C4-2B (cell line): Measurements from ENCODE around the gene KLF14.
A peak's percentile ranks its signal among the peaks of the same experiment; 100 is the strongest.

Experiments used
- H3K27ac ChIP-seq: fragments of 450-650 bp; 2 replicates; pipeline ENCODE4 v1.5.1; 2017
- CTCF ChIP-seq: fragments of 450-650 bp; conservative IDR thresholded peaks from 2 replicates; pipeline ENCODE4 v1.5.1; 2017; ENCODE audit warnings: mild to moderate bottlenecking
- ZFX ChIP-seq: fragments of 450-650 bp; IDR thresholded peaks from 2 replicates; pipeline ENCODE4 v1.6.1; 2017

Gene KLF14

DNA sequence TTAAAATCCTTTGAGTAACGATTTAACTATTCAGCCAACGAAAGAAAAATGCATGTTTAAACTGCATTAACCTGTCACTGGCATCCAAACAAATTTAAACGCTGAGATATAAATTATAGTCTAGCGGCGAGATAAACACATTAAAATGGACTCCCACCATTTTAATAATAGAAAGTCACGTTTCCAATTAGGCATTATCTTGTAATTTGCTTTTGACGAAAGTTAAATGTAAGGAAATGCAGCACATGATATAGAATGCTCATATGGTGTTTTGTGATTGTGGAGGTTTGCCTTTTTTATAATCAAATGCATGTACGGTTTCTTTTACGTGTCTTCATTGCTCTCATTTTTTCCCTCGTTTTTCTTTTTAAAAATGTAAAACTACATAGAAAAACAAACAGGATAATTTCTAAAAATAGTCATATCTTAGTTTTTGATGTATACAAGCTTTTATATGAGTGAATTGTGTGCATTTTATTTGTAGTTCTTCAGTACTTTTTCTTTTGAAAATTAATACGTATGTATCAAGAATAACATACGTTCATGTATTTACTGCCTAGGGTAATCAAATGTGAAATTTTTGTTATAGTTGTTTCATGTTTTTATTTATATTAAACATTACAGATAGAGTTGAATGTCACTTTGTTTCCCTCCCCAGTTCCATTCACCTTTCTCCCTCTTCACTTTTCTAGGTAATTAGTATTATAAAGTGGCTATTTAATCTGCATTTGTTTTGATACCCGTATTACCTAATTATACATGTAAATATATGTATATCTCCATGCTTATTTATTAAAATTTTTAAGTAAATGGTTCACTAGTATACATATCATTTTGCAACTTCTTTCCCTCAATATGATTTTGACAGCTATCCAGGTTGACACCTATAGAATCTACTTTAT lies 1.1 kb upstream of the KLF14 start:
- no peak for TF ChIP-seq CTCF
- no peak for TF ChIP-seq ZFX
- H3K27ac ChIP-seq: no peak overlapping the region

DNA sequence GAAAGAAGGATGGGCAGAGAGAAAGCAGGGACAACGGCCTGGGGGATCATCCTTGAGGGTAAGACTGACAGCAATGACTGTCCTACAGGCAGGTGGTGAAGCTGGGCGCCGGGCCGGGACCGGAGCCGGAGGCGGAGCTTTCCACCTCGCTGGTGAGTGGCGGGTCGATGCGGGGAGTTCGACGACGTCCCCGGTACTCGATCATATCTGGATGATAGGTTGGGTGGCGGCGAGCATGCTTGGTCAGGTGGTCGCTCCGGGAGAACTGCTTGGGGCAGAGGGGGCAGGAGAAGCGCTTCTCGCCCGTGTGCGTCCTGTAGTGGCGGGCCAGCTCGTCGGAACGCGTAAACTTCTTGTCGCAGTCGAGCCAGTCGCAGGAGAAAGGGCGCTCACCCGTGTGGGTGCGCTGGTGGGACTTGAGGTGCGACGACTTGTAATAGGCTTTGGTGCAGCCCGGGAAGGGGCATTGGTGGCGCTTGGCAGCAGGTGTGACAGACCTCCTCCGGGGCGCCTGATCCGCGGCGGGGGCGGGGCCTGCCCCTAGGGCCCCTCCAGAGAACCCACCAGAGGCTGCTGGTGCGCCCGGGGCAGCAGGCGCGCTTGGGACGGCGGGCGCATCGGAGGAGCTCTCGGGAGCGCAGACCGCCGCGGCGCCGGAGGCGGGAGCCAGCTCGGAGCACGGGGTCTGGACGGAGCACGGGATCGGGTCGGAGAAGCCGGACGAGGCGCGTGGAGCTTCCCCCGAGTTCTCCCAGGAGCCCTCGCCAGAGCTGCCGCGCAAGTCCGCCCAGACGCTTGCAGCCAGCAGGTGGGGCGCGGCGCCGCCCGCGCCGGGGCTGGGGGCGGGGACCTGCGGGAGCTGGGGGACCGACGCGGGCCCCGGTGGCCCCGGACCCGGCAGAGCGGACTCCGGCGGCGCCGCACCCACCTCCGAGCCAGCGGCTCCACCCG lies 752 bp downstream of the KLF14 start:
- TF ChIP-seq ZFX: no peak
- peak; percentile 56 for TF ChIP-seq CTCF
- H3K27ac ChIP-seq: no peak overlapping the region

DNA sequence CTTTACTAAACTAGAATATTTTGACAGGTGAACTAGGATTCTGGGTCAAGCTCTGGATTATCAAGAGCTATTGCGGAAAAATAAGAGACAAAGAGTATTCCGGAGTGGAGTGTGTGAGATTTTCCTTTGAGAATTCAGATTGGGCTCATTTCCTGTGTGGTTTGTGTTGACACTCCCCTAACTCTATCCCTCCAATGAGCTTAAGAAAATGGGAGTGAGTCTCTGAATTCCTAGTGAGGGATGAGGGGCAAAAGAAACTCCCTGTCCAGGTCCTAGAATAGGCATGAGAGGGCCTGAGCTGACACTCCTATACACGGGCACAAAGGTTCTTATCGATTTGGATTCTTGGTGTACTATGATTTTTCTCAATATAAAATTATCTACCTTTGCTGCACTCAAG lies 10.2 kb downstream of the KLF14 start:
- TF ChIP-seq ZFX: no peak
- no peak for TF ChIP-seq CTCF
- H3K27ac ChIP-seq: no peak overlapping the region

DNA sequence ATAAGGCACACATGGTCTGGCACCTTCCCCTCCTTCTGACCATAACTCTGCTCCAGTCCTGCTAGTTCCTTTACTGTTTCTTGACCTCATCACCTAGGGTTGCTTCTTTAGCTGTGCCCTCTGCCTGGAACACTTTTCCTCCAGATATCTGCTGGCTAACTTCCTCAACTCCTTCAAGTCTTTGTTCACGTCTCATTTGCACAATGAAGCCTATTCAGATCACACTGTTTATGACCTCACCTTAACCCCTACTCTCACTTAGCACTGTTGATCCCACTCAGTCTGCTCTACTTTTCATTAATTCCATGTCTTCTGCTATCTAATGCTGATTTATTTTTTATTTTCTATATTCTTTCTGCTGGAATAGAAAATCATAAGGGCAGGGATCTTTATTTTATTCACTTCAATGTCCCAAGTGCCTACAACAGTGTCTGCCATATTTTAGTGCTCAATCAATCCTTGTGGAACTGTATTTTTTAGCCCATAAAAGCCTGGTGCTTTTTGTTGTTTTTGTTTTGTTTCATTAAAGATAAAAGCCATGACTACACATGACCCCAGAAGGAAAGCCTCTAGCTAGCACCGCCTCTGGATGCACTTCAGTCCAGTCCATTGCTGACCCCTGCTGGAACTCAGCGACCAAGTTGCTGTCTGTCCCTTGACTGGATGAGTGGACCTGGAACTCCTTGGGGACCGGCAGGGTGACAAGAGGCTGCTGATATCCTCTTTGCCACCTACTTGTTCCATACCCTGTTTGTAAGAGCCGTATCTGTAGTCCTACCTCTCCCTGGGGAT lies 12.3 kb downstream of the KLF14 start:
- TF ChIP-seq CTCF: peak; percentile 84
- TF ChIP-seq ZFX: no peak
- H3K27ac ChIP-seq: no peak overlapping the region

DNA sequence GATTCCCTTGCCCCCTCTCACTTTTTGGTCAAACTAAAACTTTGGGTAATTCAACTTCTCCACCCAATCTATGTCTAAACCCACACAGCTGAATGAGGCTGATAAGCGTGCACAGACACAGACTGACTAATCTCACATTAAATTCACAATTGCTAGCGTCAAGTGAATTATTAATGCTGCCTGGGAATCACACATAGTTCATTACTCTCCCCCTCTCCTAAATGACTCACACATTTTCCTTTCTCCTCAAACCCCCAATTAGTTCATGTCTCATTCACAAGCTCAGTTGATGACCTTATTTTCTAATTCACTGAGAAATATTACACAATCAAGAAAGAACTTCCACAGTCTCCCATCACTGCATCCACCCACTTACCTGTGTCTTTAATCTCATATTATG lies 14.5 kb downstream of the KLF14 start:
- TF ChIP-seq CTCF (no peak), ZFX (no peak)
- no peak overlapping the region for H3K27ac ChIP-seq

DNA sequence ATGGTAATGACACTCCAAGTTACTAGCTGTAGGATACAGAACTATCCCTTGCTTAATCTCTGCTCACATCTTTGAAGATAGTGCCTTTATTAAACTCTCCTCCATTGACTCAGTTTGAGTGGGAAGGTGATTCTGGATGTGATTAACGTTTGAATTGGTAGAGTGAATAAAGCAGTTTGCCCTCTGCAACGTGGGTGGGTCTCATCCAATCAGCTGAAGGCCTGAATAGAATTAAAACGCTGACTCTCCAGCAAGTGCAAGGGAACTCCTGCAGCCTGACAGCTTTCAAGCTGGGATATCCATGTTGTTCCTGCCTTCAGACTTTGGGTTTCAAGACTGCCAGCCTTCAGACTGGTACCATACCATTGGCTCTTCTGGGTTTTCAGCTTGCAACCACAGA lies 21.6 kb downstream of the KLF14 start:
- H3K27ac ChIP-seq: no peak overlapping the region
- TF ChIP-seq ZFX (no peak), CTCF (no peak)
